Cardiac muscle cell (in vitro differentiated cells and primary cell): ENCODE data around the gene CERS6. TPM values are rescaled to one million over a fixed set of nuclear protein-coding genes. Genes with fewer than 3 reads are reported as not detected.

Experiments used
- DNase-seq, 2 donors: peaks; one replicate each; pipeline versions ENCODE4 v3.0.0 to v3.0.0-alpha.2; 2010 to 2017; ENCODE audit warnings: low read depth in 1 of 2, low spot score in 1 of 2
- H3K27ac ChIP-seq: fragments of 200-600 bp; sonication (generic); 2 replicates; pipeline ENCODE4 v1.5.1; 2016
- H3K27me3 ChIP-seq: fragments of 200-600 bp; sonication (generic); 2 replicates; pipeline ENCODE4 v1.6.0; 2016; ENCODE audit warnings: control low read depth
- H3K36me3 ChIP-seq: fragments of 200-600 bp; sonication (generic); 2 replicates; pipeline ENCODE4 v1.5.1; 2016; ENCODE audit warnings: control low read depth
- H3K4me1 ChIP-seq: fragments of 200-600 bp; sonication (generic); 2 replicates; pipeline ENCODE4 v1.8.1; 2017; ENCODE audit warnings: low read depth, mild to moderate bottlenecking, mixed run types
- H3K4me3 ChIP-seq: fragments of 200-600 bp; sonication (generic); 2 replicates; pipeline ENCODE4 v1.5.1; 2016; ENCODE audit warnings: mild to moderate bottlenecking
- H3K9me3 ChIP-seq: fragments of 200-600 bp; sonication (generic); 2 replicates; pipeline ENCODE4 v1.5.1; 2017; ENCODE audit warnings: low read depth, mild to moderate bottlenecking, control low read depth
- CTCF ChIP-seq: IDR thresholded peaks from 2 replicates; pipeline ENCODE4 v1.5.1; 2012; ENCODE audit warnings: low read depth, mild to moderate bottlenecking, low read length
- polyA plus RNA-seq: library from polyadenylated mRNA; unstranded; fragments of >200 nt; fragmentation: Nextera tagmentation; extraction: Ambion mirVana; gene quantifications from 2 replicates; pipeline ENCODE4 v1.2.1, GENCODE V29; 2016
- total RNA-seq: library from RNA; depleted of rRNA; stranded (reverse); fragments of >200 nt; gene quantifications from 2 replicates; pipeline ENCODE4 v1.2.3, GENCODE V29; 2016

CERS6 gene
- total and polyA plus RNA-seq, 2 experiments from 2014 or later: 17.1 to 26.6 TPM

- Histone ChIP-seq H3K27me3 (no peaks in the 10 kb centered on the region), H3K4me3 (no peak overlapping the region), H3K9me3 (no peaks in the 10 kb centered on the region), H3K4me1 (peaks cover 3% of the 10 kb centered on the region), H3K27ac (peak overlapping the region; percentile 33), H3K36me3 (no peaks in the 10 kb centered on the region)
- peak; percentile 58 to 89 for DNase-seq
- peak; percentile 98 for TF ChIP-seq CTCF
These were observed 317.8 kb downstream of the CERS6 start for GRCh38 chr2:168773719-168774521.

GRCh38 chr2:168775837-168776236 is 319.8 kb downstream of the CERS6 start:
- H3K4me1 ChIP-seq: peaks cover 3% of the 10 kb centered on the region
- no peaks in the 10 kb centered on the region for H3K9me3 ChIP-seq
- no peaks in the 10 kb centered on the region for H3K36me3 ChIP-seq
- no peak for DNase-seq
- no peak overlapping the region for H3K27ac ChIP-seq
- H3K4me3 ChIP-seq: no peak overlapping the region
- H3K27me3 ChIP-seq: no peaks in the 10 kb centered on the region
- TF ChIP-seq CTCF: no peak

GRCh38 chr2:168780669-168781071 is 324.6 kb downstream of the CERS6 start:
- H3K36me3 ChIP-seq: no peaks in the 10 kb centered on the region
- peak in 1 of 2 donors; percentile 7 for DNase-seq

GRCh38 chr2:168781191-168781817 is 325.2 kb downstream of the CERS6 start:
- Histone ChIP-seq H3K4me3 (no peak overlapping the region), H3K27ac (no peak overlapping the region), H3K27me3 (no peaks in the 10 kb centered on the region), H3K4me1 (no peaks in the 10 kb centered on the region), H3K9me3 (no peaks in the 10 kb centered on the region), H3K36me3 (no peaks in the 10 kb centered on the region)
- TF ChIP-seq CTCF: no peak
- DNase-seq: peak in 1 of 2 donors; percentile 21

More at GRCh38 chr2:168780669-168781071, 324.6 kb downstream of the CERS6 start:
- H3K9me3 ChIP-seq: no peaks in the 10 kb centered on the region
- no peak overlapping the region for H3K4me3 ChIP-seq
- H3K4me1 ChIP-seq: no peaks in the 10 kb centered on the region
- TF ChIP-seq CTCF: no peak
- no peak overlapping the region for H3K27ac ChIP-seq
- no peaks in the 10 kb centered on the region for H3K27me3 ChIP-seq

GRCh38 chr2:168782271-168782670 is 326.2 kb downstream of the CERS6 start:
- no peaks in the 10 kb centered on the region for H3K36me3 ChIP-seq
- H3K27me3 ChIP-seq: no peaks in the 10 kb centered on the region
- no peak for DNase-seq
- no peaks in the 10 kb centered on the region for H3K4me1 ChIP-seq
- no peak overlapping the region for H3K27ac ChIP-seq
- no peak overlapping the region for H3K4me3 ChIP-seq
- no peaks in the 10 kb centered on the region for H3K9me3 ChIP-seq
- no peak for TF ChIP-seq CTCF
